Activated B cell treated with CpG ODN at 0.5 μM for 24 hours (primary cell): ENCODE data around the gene CEACAM1. TPM values are rescaled to one million over a fixed set of nuclear protein-coding genes. Genes with fewer than 3 reads are reported as not detected.
"Not testable (repeated sequence)": the region's sequence is repeated elsewhere in the genome, so short reads cannot be mapped to it uniquely, and the experiment has no call there.

Experiments
- ATAC-seq: fragments of 200-7000 bp; cut with Tn5 transposase; one replicate; pipeline ENCODE4 v1.10.0; 2021; ENCODE audit warnings: low read depth, mild to moderate bottlenecking, moderate library complexity
- CTCF ChIA-PET: fragments of 350-600 bp; sonication (Branson Sonifier 250); formaldehyde crosslinking; loops from one replicate; lab custom pipeline; 2021; ENCODE audit warnings: antibody characterized with exemption; lab: Charles Lee
- POLR2A ChIA-PET: fragments of 350-600 bp; sonication (Branson Sonifier 250); formaldehyde crosslinking; loops from one replicate; lab custom pipeline; 2021; ENCODE audit warnings: antibody characterized with exemption; lab: Charles Lee
- DNase-seq: peaks from one replicate; pipeline ENCODE4 v3.0.0; 2022
- H3K27ac Mint-ChIP-seq: one replicate; pipeline ENCODE4 v1.8.0; 2020; ENCODE audit warnings: mixed read lengths
- H3K27me3 Mint-ChIP-seq: one replicate; pipeline ENCODE4 v1.8.0; 2021; ENCODE audit warnings: mixed read lengths
- H3K36me3 Mint-ChIP-seq: one replicate; pipeline ENCODE4 v1.8.0; 2021; ENCODE audit warnings: low read depth, mixed read lengths
- H3K4me1 Mint-ChIP-seq: one replicate; pipeline ENCODE4 v1.8.0; 2021; ENCODE audit warnings: mixed read lengths
- H3K4me3 Mint-ChIP-seq: one replicate; pipeline ENCODE4 v1.8.0; 2020; ENCODE audit warnings: mild to moderate bottlenecking, mixed read lengths
- H3K9me3 Mint-ChIP-seq: one replicate; pipeline ENCODE4 v1.8.0; 2020; ENCODE audit warnings: mixed read lengths
- CTCF ChIP-seq: fragments of 200-600 bp; IDR thresholded peaks from one replicate; pipeline ENCODE4 v1.8.0; 2022; ENCODE audit warnings: antibody characterized with exemption, mild to moderate bottlenecking
- intact Hi-C: fragments of 100-400 bp; cut with micrococcal nuclease; formaldehyde crosslinking; loops from one replicate; pipeline ENCODE4 v1.15.1; 2024
- total RNA-seq: library from RNA; stranded (reverse); gene quantifications from 2 replicates; pipeline ENCODE4 v1.2.3, GENCODE V29; 2022

The CEACAM1 gene
- total RNA-seq, 1 donor from 2014 or later, result 9.4 TPM

- H3K4me1 Mint-ChIP-seq, result peaks cover 68% of the 10 kb centered on the region
- POLR2A ChIA-PET, result interaction anchor here (0.6 to 3.4 kb wide), 16 partner anchors 9 to 349 kb away, joined by 3 to 43 read pairs (median 4); partner anchors contain the start of gene CEACAM1
- no peak for TF ChIP-seq CTCF
- CTCF ChIA-PET, result interaction anchor here (0.7 to 6.8 kb wide), 8 partner anchors 11 to 63 kb away, joined by 3 to 78 read pairs (median 6); partner anchors contain the start of gene CEACAM1
- peak overlapping the region; percentile 92 for H3K27ac Mint-ChIP-seq
- H3K27me3 Mint-ChIP-seq, result no peaks in the 10 kb centered on the region
- intact Hi-C loops, result loop anchor here (2.0 kb wide), 2 partner anchors 14 to 30 kb away; no protein-coding TSS in a partner anchor
- no peaks in the 10 kb centered on the region for H3K9me3 Mint-ChIP-seq
- no peaks in the 10 kb centered on the region for H3K36me3 Mint-ChIP-seq
- ATAC-seq (no peak), DNase-seq (no peak)
- peak overlapping the region; percentile 58 for H3K4me3 Mint-ChIP-seq
These were observed 61.6 kb downstream of the CEACAM1 start for GRCh38 chr19:42466521-42467182.

GRCh38 chr19:42465827-42466280 lies 62.4 kb downstream of the CEACAM1 start:
- Mint-ChIP-seq H3K4me1 (peaks cover 68% of the 10 kb centered on the region), H3K36me3 (no peaks in the 10 kb centered on the region), H3K4me3 (peak overlapping the region; percentile 58), H3K27me3 (no peaks in the 10 kb centered on the region), H3K27ac (peak overlapping the region; percentile 92), H3K9me3 (no peaks in the 10 kb centered on the region)
- ChIA-PET CTCF (interaction anchor here (0.9 to 6.8 kb wide), 8 partner anchors 9 to 64 kb away, joined by 3 to 78 read pairs (median 6); partner anchors contain the start of gene CEACAM1), POLR2A (interaction anchor here (0.6 to 3.4 kb wide), 13 partner anchors 10 to 348 kb away, joined by 3 to 43 read pairs (median 5); partner anchors contain the start of gene CEACAM1)
- ATAC-seq (peak; percentile 89), DNase-seq (peak; percentile 58)
- intact Hi-C loops, result loop anchor here (1.0 to 2.0 kb wide), 4 partner anchors 15 to 63 kb away; no protein-coding TSS in a partner anchor
- no peak for TF ChIP-seq CTCF

- no peak for TF ChIP-seq CTCF
- H3K9me3 Mint-ChIP-seq, result no peaks in the 10 kb centered on the region
- H3K4me3 Mint-ChIP-seq, result no peak overlapping the region
- intact Hi-C loops, result no loop called here
- CTCF ChIA-PET, result interaction anchor here (1.3 to 2.4 kb wide), 4 partner anchors 9 to 67 kb away, joined by 5 to 13 read pairs (median 6); partner anchors contain the start of gene CEACAM1
- H3K4me1 Mint-ChIP-seq, result peaks cover 47% of the 10 kb centered on the region
- no peaks in the 10 kb centered on the region for H3K36me3 Mint-ChIP-seq
- POLR2A ChIA-PET, result no interaction called here
- peak overlapping the region; percentile 50 for H3K27ac Mint-ChIP-seq
- H3K27me3 Mint-ChIP-seq, result no peaks in the 10 kb centered on the region
- ATAC-seq (no peak), DNase-seq (no peak)
These were observed 66.5 kb downstream of the CEACAM1 start for GRCh38 chr19:42461700-42462324.

GRCh38 chr19:42461231-42461630 lies 67.0 kb downstream of the CEACAM1 start:
- POLR2A ChIA-PET, H3K9me3 Mint-ChIP-seq, H3K4me3 Mint-ChIP-seq, H3K27ac Mint-ChIP-seq, ATAC-seq, intact Hi-C loops, H3K36me3 Mint-ChIP-seq, H3K27me3 Mint-ChIP-seq, DNase-seq: not testable (repeated sequence)
- CTCF ChIA-PET, result interaction anchor here (1.5 to 2.4 kb wide), 3 partner anchors 8 to 68 kb away, joined by 5 to 13 read pairs (median 7); partner anchors contain the start of gene CEACAM1
- H3K4me1 Mint-ChIP-seq, result peaks cover 43% of the 10 kb centered on the region

GRCh38 chr19:42459926-42460325 lies 68.4 kb downstream of the CEACAM1 start:
- no peak for TF ChIP-seq CTCF
- no peaks in the 10 kb centered on the region for H3K27me3 Mint-ChIP-seq
- no peaks in the 10 kb centered on the region for H3K36me3 Mint-ChIP-seq
- no peaks in the 10 kb centered on the region for H3K9me3 Mint-ChIP-seq
- H3K4me3 Mint-ChIP-seq, result no peak overlapping the region
- intact Hi-C loops, result no loop called here
- H3K4me1 Mint-ChIP-seq, result peaks cover 38% of the 10 kb centered on the region
- DNase-seq (no peak), ATAC-seq (no peak)
- ChIA-PET POLR2A (no interaction called here), CTCF (interaction anchor here (0.8 to 1.2 kb wide), 3 partner anchors 9 to 68 kb away, joined by 3 to 6 read pairs (median 3); partner anchors contain the start of gene CEACAM1)
- no peak overlapping the region for H3K27ac Mint-ChIP-seq

Other genes with a start within 250 kb of the CEACAM1 start
- 0.20 and 0.33 TPM in 2 replicates for gene PRR19, start 226.3 kb downstream of the CEACAM1 start, total RNA-seq
- 22.7 and 25.9 TPM in 2 replicates for gene PAFAH1B3, start 225.9 kb downstream of the CEACAM1 start, total RNA-seq
- not detected in 2 replicates for gene TMEM145, start 215.2 kb downstream of the CEACAM1 start, total RNA-seq
- 13.0 and 15.1 TPM in 2 replicates for gene MEGF8, start 202.8 kb downstream of the CEACAM1 start, total RNA-seq
- 1.00 and 2.4 TPM in 2 replicates for gene CNFN, start 138.2 kb downstream of the CEACAM1 start, total RNA-seq
- gene LIPE, start 101.1 kb downstream of the CEACAM1 start, total RNA-seq, result 37.2 and 37.3 TPM in 2 replicates
- gene CXCL17, start 85.5 kb downstream of the CEACAM1 start, total RNA-seq, result not detected in 2 replicates
- not detected in 2 replicates for gene CEACAM8, start 66.4 kb upstream of the CEACAM1 start, total RNA-seq
- gene PSG3, start 212.0 kb upstream of the CEACAM1 start, total RNA-seq, result not detected in 2 replicates
- not detected in 2 replicates for gene PSG8, start 237.2 kb upstream of the CEACAM1 start, total RNA-seq